ENCODE results near the gene AKR1E2.

The AKR1E2 gene

DNA sequence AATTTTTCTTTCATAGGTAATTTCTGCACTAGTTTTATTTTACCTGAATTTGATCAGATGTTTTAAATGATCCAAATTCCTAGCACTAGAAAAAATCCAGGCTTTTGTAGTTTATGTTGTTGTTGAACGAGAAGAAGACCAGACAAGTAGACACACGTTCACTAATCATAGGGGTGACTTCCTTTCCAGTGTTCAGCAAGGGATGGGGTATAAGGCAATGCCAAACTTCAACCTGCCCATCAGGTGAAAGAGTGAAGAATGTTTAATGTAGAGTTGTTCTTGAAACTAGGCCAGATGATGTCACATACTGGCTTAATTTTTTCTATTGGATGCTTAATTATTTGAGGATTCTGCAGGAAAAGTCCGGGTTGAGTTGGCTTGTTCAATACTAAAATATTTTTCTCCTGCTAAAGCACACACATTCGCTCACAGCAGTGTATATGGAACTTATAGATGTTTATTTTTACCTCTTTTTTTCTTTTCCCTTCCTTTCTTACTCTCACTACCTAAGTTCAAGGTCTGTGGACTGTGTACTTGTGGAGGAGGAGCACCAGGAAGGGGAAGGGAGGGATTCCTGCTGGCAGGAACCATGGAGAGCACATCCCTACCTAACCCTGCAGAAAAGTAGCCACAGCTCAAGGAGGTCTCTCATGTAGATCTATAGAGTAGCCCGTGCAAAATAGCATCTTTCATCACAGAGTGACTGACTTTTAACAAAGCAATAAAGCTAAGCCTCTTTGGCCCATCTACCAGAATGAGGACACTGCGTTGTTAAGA is 23.1 kb upstream of the AKR1E2 start:
- no peak overlapping the region for H3K27ac ChIP-seq (ENCODE audit: low read depth, low read length)
- no peaks in the 10 kb centered on the region for H3K9me3 ChIP-seq (ENCODE audit: control insufficient read depth, insufficient read depth, low read length)
- H3F3A ChIP-seq (ENCODE audit: control insufficient read depth, insufficient read depth) = no peaks in the 10 kb centered on the region
- H3K4me2 ChIP-seq (ENCODE audit: low read length) = no peak overlapping the region
- H3K4me3 ChIP-seq (ENCODE audit: low read length) = no peak overlapping the region
- TF ChIP-seq, protein P1, sequence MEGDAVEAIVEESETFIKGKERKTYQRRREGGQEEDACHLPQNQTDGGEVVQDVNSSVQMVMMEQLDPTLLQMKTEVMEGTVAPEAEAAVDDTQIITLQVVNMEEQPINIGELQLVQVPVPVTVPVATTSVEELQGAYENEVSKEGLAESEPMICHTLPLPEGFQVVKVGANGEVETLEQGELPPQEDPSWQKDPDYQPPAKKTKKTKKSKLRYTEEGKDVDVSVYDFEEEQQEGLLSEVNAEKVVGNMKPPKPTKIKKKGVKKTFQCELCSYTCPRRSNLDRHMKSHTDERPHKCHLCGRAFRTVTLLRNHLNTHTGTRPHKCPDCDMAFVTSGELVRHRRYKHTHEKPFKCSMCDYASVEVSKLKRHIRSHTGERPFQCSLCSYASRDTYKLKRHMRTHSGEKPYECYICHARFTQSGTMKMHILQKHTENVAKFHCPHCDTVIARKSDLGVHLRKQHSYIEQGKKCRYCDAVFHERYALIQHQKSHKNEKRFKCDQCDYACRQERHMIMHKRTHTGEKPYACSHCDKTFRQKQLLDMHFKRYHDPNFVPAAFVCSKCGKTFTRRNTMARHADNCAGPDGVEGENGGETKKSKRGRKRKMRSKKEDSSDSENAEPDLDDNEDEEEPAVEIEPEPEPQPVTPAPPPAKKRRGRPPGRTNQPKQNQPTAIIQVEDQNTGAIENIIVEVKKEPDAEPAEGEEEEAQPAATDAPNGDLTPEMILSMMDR (IDR thresholded peaks at IDR 0.05; ENCODE audit: low read depth, low read length, poor library complexity, severe bottlenecking) = no peak
- TF ChIP-seq EZH2phosphoT487 (IDR thresholded peaks at IDR 0.05; ENCODE audit: borderline replicate concordance, low read length) = no peak
- no peaks in the 10 kb centered on the region for H3K27me3 ChIP-seq (ENCODE audit: control insufficient read depth, low read length)
- no peaks in the 10 kb centered on the region for H4K20me1 ChIP-seq (ENCODE audit: control insufficient read depth, insufficient read depth, low read depth, low read length)
- H3K79me2 ChIP-seq (ENCODE audit: control insufficient read depth, low read length) = no peaks in the 10 kb centered on the region
- no peaks in the 10 kb centered on the region for H3K9me2 ChIP-seq (replicated peaks; ENCODE audit: control insufficient read depth, low read length)
- no peaks in the 10 kb centered on the region for H3K4me1 ChIP-seq (ENCODE audit: control insufficient read depth, low read length)
- no peaks in the 10 kb centered on the region for H3K36me3 ChIP-seq (ENCODE audit: control insufficient read depth, low read length)

DNA sequence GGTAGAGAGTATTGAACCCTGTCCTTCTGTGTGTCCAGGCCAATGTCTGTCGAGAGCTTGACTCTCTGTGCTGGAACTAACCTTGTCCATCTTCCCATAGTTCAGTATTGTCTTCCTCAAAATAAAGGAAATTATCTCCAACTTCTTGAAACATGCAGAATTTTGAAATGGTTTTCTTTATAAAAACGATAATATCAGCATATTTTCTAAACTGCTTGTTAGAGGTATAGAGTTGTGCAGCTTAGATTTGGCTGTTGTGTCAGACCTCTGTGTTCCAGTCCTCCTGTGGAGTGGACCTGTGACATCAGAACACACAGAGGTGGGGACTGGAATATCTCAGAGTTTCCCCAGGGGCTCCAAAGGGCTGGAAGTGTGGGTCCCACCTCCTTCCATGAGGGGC is 22.2 kb upstream of the AKR1E2 start:
- TF ChIP-seq EZH2phosphoT487 (IDR thresholded peaks at IDR 0.05; ENCODE audit: borderline replicate concordance, low read length) = no peak
- TF ChIP-seq, protein P1 (IDR thresholded peaks at IDR 0.05; ENCODE audit: low read depth, low read length, poor library complexity, severe bottlenecking) = no peak
- Histone ChIP-seq H3K27me3 (ENCODE audit: control insufficient read depth, low read length) (no peaks in the 10 kb centered on the region), H3K9me2 (replicated peaks; ENCODE audit: control insufficient read depth, low read length) (no peaks in the 10 kb centered on the region), H3K9me3 (ENCODE audit: control insufficient read depth, insufficient read depth, low read length) (no peaks in the 10 kb centered on the region), H3F3A (ENCODE audit: control insufficient read depth, insufficient read depth) (no peaks in the 10 kb centered on the region), H3K4me1 (ENCODE audit: control insufficient read depth, low read length) (no peaks in the 10 kb centered on the region), H3K27ac (ENCODE audit: low read depth, low read length) (no peak overlapping the region), H3K4me3 (ENCODE audit: low read length) (no peak overlapping the region), H3K4me2 (ENCODE audit: low read length) (no peak overlapping the region), H3K79me2 (ENCODE audit: control insufficient read depth, low read length) (no peaks in the 10 kb centered on the region), H3K36me3 (ENCODE audit: control insufficient read depth, low read length) (no peaks in the 10 kb centered on the region), H4K20me1 (ENCODE audit: control insufficient read depth, insufficient read depth, low read depth, low read length) (no peaks in the 10 kb centered on the region)

GRCh38 chr10:4804465-4804864 is 21.5 kb upstream of the AKR1E2 start:
- no peaks in the 10 kb centered on the region for H3F3A ChIP-seq (ENCODE audit: control insufficient read depth, insufficient read depth)
- no peaks in the 10 kb centered on the region for H3K36me3 ChIP-seq (ENCODE audit: control insufficient read depth, low read length)
- H3K4me2 ChIP-seq (ENCODE audit: low read length) = no peak overlapping the region
- H4K20me1 ChIP-seq (ENCODE audit: control insufficient read depth, insufficient read depth, low read depth, low read length) = no peaks in the 10 kb centered on the region
- no peaks in the 10 kb centered on the region for H3K79me2 ChIP-seq (ENCODE audit: control insufficient read depth, low read length)
- no peak for TF ChIP-seq EZH2phosphoT487 (IDR thresholded peaks at IDR 0.05; ENCODE audit: borderline replicate concordance, low read length)
- no peak overlapping the region for H3K4me3 ChIP-seq (ENCODE audit: low read length)
- H3K9me2 ChIP-seq (replicated peaks; ENCODE audit: control insufficient read depth, low read length) = no peaks in the 10 kb centered on the region
- H3K4me1 ChIP-seq (ENCODE audit: control insufficient read depth, low read length) = no peaks in the 10 kb centered on the region
- H3K9me3 ChIP-seq (ENCODE audit: control insufficient read depth, insufficient read depth, low read length) = no peaks in the 10 kb centered on the region
- no peaks in the 10 kb centered on the region for H3K27me3 ChIP-seq (ENCODE audit: control insufficient read depth, low read length)
- no peak overlapping the region for H3K27ac ChIP-seq (ENCODE audit: low read depth, low read length)

DNA sequence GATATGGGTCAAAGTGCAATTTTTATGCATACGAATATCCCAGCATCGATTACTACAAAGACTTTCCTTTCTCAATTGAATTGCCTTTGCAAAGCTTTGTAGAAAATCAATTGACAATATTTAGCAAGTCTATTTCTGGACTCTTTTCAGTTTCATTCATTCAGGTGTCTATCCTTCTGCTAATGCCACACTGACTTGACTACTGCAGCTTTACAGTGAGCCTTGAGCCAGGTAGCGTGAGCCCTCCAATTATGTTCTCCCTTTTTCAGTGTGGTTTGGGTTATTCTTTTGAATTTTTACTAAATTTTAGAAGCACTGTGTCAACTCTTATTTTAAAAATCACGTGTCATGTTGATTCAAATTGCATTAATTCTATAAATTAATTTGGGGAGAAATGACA is 19.5 kb upstream of the AKR1E2 start:
- Histone ChIP-seq H3K4me1 (ENCODE audit: control insufficient read depth, low read length) (no peaks in the 10 kb centered on the region), H3K27me3 (ENCODE audit: control insufficient read depth, low read length) (no peaks in the 10 kb centered on the region), H4K20me1 (ENCODE audit: control insufficient read depth, insufficient read depth, low read depth, low read length) (no peaks in the 10 kb centered on the region), H3F3A (ENCODE audit: control insufficient read depth, insufficient read depth) (no peaks in the 10 kb centered on the region), H3K9me3 (ENCODE audit: control insufficient read depth, insufficient read depth, low read length) (no peaks in the 10 kb centered on the region), H3K36me3 (ENCODE audit: control insufficient read depth, low read length) (no peaks in the 10 kb centered on the region), H3K79me2 (ENCODE audit: control insufficient read depth, low read length) (no peaks in the 10 kb centered on the region), H3K9me2 (replicated peaks; ENCODE audit: control insufficient read depth, low read length) (no peaks in the 10 kb centered on the region), H3K4me2 (ENCODE audit: low read length) (no peak overlapping the region), H3K27ac (ENCODE audit: low read depth, low read length) (no peak overlapping the region), H3K4me3 (ENCODE audit: low read length) (no peak overlapping the region)
- no peak for TF ChIP-seq EZH2phosphoT487 (IDR thresholded peaks at IDR 0.05; ENCODE audit: borderline replicate concordance, low read length)
- TF ChIP-seq, protein P1 (IDR thresholded peaks at IDR 0.05; ENCODE audit: low read depth, low read length, poor library complexity, severe bottlenecking) = no peak
